ENCODE results near the gene SPAG16. TPM values are rescaled to one million over a fixed set of nuclear protein-coding genes. Genes with fewer than 3 reads are reported as not detected.

The SPAG16 gene
- total and polyA plus RNA-seq, 4 donors: 8.7 to 90.6 (median 21.6) TPM

GRCh38 chr2:214203214-214203613 lies 919.0 kb downstream of the SPAG16 start:
- Histone ChIP-seq H3K9ac (ENCODE audit: insufficient read depth in 1 of 2, low read length in 2 of 2) (no peak overlapping the region), H3K4me3 (no peak overlapping the region), H3K9me3 (ENCODE audit: control insufficient read depth in 4 of 4, insufficient read depth in 3 of 4, low read length in 3 of 4) (no peaks in the 10 kb centered on the region), H3K27ac (ENCODE audit: low read depth in 1 of 2, low read length in 1 of 2) (no peak overlapping the region), H3K4me1 (ENCODE audit: control insufficient read depth in 5 of 5, insufficient read depth in 5 of 5, low read length in 5 of 5) (no peaks in the 10 kb centered on the region), H3K27me3 (ENCODE audit: control insufficient read depth in 3 of 3, insufficient read depth in 3 of 3, low read length in 2 of 3) (no peaks in the 10 kb centered on the region), H3K36me3 (ENCODE audit: control insufficient read depth in 4 of 4, insufficient read depth in 4 of 4, low read length in 4 of 4) (no peaks in the 10 kb centered on the region)
- TF ChIP-seq, protein P1, sequence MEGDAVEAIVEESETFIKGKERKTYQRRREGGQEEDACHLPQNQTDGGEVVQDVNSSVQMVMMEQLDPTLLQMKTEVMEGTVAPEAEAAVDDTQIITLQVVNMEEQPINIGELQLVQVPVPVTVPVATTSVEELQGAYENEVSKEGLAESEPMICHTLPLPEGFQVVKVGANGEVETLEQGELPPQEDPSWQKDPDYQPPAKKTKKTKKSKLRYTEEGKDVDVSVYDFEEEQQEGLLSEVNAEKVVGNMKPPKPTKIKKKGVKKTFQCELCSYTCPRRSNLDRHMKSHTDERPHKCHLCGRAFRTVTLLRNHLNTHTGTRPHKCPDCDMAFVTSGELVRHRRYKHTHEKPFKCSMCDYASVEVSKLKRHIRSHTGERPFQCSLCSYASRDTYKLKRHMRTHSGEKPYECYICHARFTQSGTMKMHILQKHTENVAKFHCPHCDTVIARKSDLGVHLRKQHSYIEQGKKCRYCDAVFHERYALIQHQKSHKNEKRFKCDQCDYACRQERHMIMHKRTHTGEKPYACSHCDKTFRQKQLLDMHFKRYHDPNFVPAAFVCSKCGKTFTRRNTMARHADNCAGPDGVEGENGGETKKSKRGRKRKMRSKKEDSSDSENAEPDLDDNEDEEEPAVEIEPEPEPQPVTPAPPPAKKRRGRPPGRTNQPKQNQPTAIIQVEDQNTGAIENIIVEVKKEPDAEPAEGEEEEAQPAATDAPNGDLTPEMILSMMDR (IDR thresholded peaks at IDR 0.05; ENCODE audit: control extremely low read depth, extremely low read depth): no peak
- WGBS, 2 donors: 65 to 78% methylated on average over 3 of the region's 3 CpGs
- ATAC-seq (ENCODE audit: insufficient read depth, low FRiP score) (no peak), DNase-seq (peak in 1 of 3 donors; percentile 0)

GRCh38 chr2:214203744-214204289 lies 919.6 kb downstream of the SPAG16 start:
- no peaks in the 10 kb centered on the region for H3K4me1 ChIP-seq (ENCODE audit: control insufficient read depth in 5 of 5, insufficient read depth in 5 of 5, low read length in 5 of 5)
- H3K4me3 ChIP-seq: no peak overlapping the region
- 74 to 81% methylated on average over 5 of the region's 5 CpGs for WGBS, 2 donors
- H3K27me3 ChIP-seq (ENCODE audit: control insufficient read depth in 3 of 3, insufficient read depth in 3 of 3, low read length in 2 of 3): no peaks in the 10 kb centered on the region
- no peaks in the 10 kb centered on the region for H3K36me3 ChIP-seq (ENCODE audit: control insufficient read depth in 4 of 4, insufficient read depth in 4 of 4, low read length in 4 of 4)
- H3K27ac ChIP-seq (ENCODE audit: low read depth in 1 of 2, low read length in 1 of 2): no peak overlapping the region
- no peak for DNase-seq
- no peak overlapping the region for H3K9ac ChIP-seq (ENCODE audit: insufficient read depth in 1 of 2, low read length in 2 of 2)
- ATAC-seq (ENCODE audit: insufficient read depth, low FRiP score): no peak
- TF ChIP-seq, protein P1 (IDR thresholded peaks at IDR 0.05; ENCODE audit: control extremely low read depth, extremely low read depth): no peak
- H3K9me3 ChIP-seq (ENCODE audit: control insufficient read depth in 4 of 4, insufficient read depth in 3 of 4, low read length in 3 of 4): no peaks in the 10 kb centered on the region

GRCh38 chr2:214215107-214215506 lies 930.8 kb downstream of the SPAG16 start:
- DNase-seq (no peak), ATAC-seq (ENCODE audit: insufficient read depth, low FRiP score) (no peak)
- 72 to 86% methylated on average over 1 of the region's 1 CpG for WGBS, 2 donors
- no peaks in the 10 kb centered on the region for H3K9me3 ChIP-seq (ENCODE audit: control insufficient read depth in 4 of 4, insufficient read depth in 3 of 4, low read length in 3 of 4)
- no peak overlapping the region for H3K4me3 ChIP-seq
- no peak overlapping the region for H3K9ac ChIP-seq (ENCODE audit: insufficient read depth in 1 of 2, low read length in 2 of 2)
- H3K4me1 ChIP-seq (ENCODE audit: control insufficient read depth in 5 of 5, insufficient read depth in 5 of 5, low read length in 5 of 5): no peaks in the 10 kb centered on the region
- TF ChIP-seq, protein P1 (IDR thresholded peaks at IDR 0.05; ENCODE audit: control extremely low read depth, extremely low read depth): no peak
- no peaks in the 10 kb centered on the region for H3K27me3 ChIP-seq (ENCODE audit: control insufficient read depth in 3 of 3, insufficient read depth in 3 of 3, low read length in 2 of 3)
- no peaks in the 10 kb centered on the region for H3K36me3 ChIP-seq (ENCODE audit: control insufficient read depth in 4 of 4, insufficient read depth in 4 of 4, low read length in 4 of 4)
- H3K27ac ChIP-seq (ENCODE audit: low read depth in 1 of 2, low read length in 1 of 2): no peak overlapping the region

DNA sequence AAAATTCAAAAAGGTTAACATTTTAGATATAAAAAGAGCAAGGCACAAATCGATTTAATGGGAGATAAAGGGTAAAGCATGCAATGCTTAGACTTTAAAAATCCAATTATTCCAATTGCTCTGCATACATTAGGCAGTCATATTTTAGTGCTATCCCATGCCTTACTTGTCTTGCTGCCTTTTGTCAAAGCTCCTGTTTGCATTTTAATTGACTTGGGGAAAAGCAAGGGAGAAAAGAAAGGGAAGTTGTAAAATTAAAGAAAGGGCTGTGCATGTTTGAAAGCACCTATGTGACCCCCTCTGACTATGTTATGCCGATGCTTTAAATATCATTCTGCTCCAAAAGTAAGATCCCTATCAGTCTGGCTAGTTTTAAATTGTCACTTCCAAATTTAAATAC lies 932.9 kb downstream of the SPAG16 start:
- no peak for ATAC-seq (ENCODE audit: insufficient read depth, low FRiP score)

More for the DNA sequence above, 932.9 kb downstream of the SPAG16 start:
- TF ChIP-seq, protein P1 (IDR thresholded peaks at IDR 0.05; ENCODE audit: control extremely low read depth, extremely low read depth): no peak
- no peak overlapping the region for H3K9ac ChIP-seq (ENCODE audit: insufficient read depth in 1 of 2, low read length in 2 of 2)
- no peak for DNase-seq
- H3K27me3 ChIP-seq (ENCODE audit: control insufficient read depth in 3 of 3, insufficient read depth in 3 of 3, low read length in 2 of 3): no peaks in the 10 kb centered on the region
- 46 to 74% methylated on average over 2 of the region's 2 CpGs for WGBS, 2 donors
- H3K27ac ChIP-seq (ENCODE audit: low read depth in 1 of 2, low read length in 1 of 2): no peak overlapping the region
- no peak overlapping the region for H3K4me3 ChIP-seq
- no peaks in the 10 kb centered on the region for H3K4me1 ChIP-seq (ENCODE audit: control insufficient read depth in 5 of 5, insufficient read depth in 5 of 5, low read length in 5 of 5)
- H3K36me3 ChIP-seq (ENCODE audit: control insufficient read depth in 4 of 4, insufficient read depth in 4 of 4, low read length in 4 of 4): no peaks in the 10 kb centered on the region
- H3K9me3 ChIP-seq (ENCODE audit: control insufficient read depth in 4 of 4, insufficient read depth in 3 of 4, low read length in 3 of 4): no peaks in the 10 kb centered on the region

Data from lung (tissue), 12 donors.